CD14-positive monocyte (primary cell): Measurements from ENCODE around the gene REL. TPM values are rescaled to one million over a fixed set of nuclear protein-coding genes. Genes with fewer than 3 reads are reported as not detected.

Experiments
- DNase-seq, 3 donors: peaks; one replicate each; pipeline ENCODE4 v3.0.0-alpha.2; 2011 to 2022
- H2AFZ ChIP-seq: 2 replicates; pipeline ENCODE4 v1.6.0; 2012; ENCODE audit warnings: mild to moderate bottlenecking, low read depth, low read length, inconsistent platforms; ENCODE audit not compliant: insufficient read depth, poor library complexity, severe bottlenecking
- H3K27ac ChIP-seq, 2 donors: 1 replicate in 1 of 2; 2 replicates in 1 of 2; pipeline ENCODE4 v1.5.1; 2012 to 2013; ENCODE audit warnings: low read length in 2 of 2, control low read depth in 1 of 2, inconsistent platforms in 1 of 2, low read depth in 1 of 2, mild to moderate bottlenecking in 1 of 2
- H3K27me3 ChIP-seq, 2 donors: one replicate each; pipeline versions ENCODE4 v1.6.0 to v1.6.1; 2011 to 2013; ENCODE audit warnings: low read length in 2 of 2; ENCODE audit not compliant: control insufficient read depth in 2 of 2, insufficient read depth in 2 of 2
- H3K36me3 ChIP-seq, 2 donors: replicated peaks in 1 of 2; 1 replicate in 1 of 2; 2 replicates in 1 of 2; pipeline versions ENCODE4 v1.5.1 to v1.6.1; 2012 to 2013; ENCODE audit warnings: low read length in 2 of 2, control low read depth in 1 of 2, inconsistent platforms in 1 of 2, mild to moderate bottlenecking in 1 of 2; ENCODE audit not compliant: insufficient read depth in 2 of 2, control insufficient read depth in 1 of 2
- H3K4me1 ChIP-seq, 2 donors: 1 replicate in 1 of 2; 2 replicates in 1 of 2; pipeline versions ENCODE4 v1.5.1 to v1.6.1; 2012 to 2013; ENCODE audit warnings: low read length in 2 of 2, control low read depth in 1 of 2, inconsistent platforms in 1 of 2, mild to moderate bottlenecking in 1 of 2, moderate library complexity in 1 of 2; ENCODE audit not compliant: insufficient read depth in 2 of 2, control insufficient read depth in 1 of 2
- H3K4me2 ChIP-seq: replicated peaks from 2 replicates; pipeline ENCODE3; 2012; ENCODE audit warnings: low read length, moderate library complexity, mild to moderate bottlenecking; ENCODE audit not compliant: poor library complexity, severe bottlenecking; ENCODE audit errors: extremely low read depth
- H3K4me3 ChIP-seq, 3 experiments: fragments of 200-600 bp in 1 of 3; sonication (generic) in 1 of 3; replicated peaks in 1 of 3; 1 replicate in 2 of 3; 2 replicates in 1 of 3; pipeline ENCODE4 v1.5.1; 2011 to 2013; ENCODE audit warnings: low read length in 3 of 3, mild to moderate bottlenecking in 3 of 3, control low read depth in 2 of 3, low read depth in 2 of 3, inconsistent platforms in 1 of 3, moderate library complexity in 1 of 3
- H3K79me2 ChIP-seq: 2 replicates; pipeline ENCODE4 v1.6.0; 2012; ENCODE audit warnings: mild to moderate bottlenecking, control low read depth, inconsistent platforms, low read length, moderate library complexity; ENCODE audit not compliant: insufficient read depth
- H3K9ac ChIP-seq: 2 replicates; pipeline ENCODE4 v1.6.0; 2017; ENCODE audit warnings: low read length, mild to moderate bottlenecking; ENCODE audit not compliant: insufficient read depth, poor library complexity, severe bottlenecking
- H3K9me3 ChIP-seq, 2 donors: replicated peaks in 1 of 2; 1 replicate in 1 of 2; 2 replicates in 1 of 2; pipeline versions ENCODE4 v1.5.1 to v1.6.1; 2012 to 2013; ENCODE audit warnings: low read length in 2 of 2, control low read depth in 1 of 2; ENCODE audit not compliant: control insufficient read depth in 1 of 2, insufficient read depth in 1 of 2
- H4K20me1 ChIP-seq: 2 replicates; pipeline ENCODE4 v1.6.0; 2012; ENCODE audit warnings: mild to moderate bottlenecking, low read length, control low read depth, moderate library complexity; ENCODE audit not compliant: insufficient read depth
- H3K27ac Mint-ChIP-seq, 7 donors: one replicate each; pipeline ENCODE4 v1.8.0; 2020; ENCODE audit warnings: mild to moderate bottlenecking in 7 of 7, mixed read lengths in 7 of 7, moderate library complexity in 6 of 7, inconsistent platforms in 2 of 7
- H3K27me3 Mint-ChIP-seq, 3 donors: one replicate each; pipeline ENCODE4 v1.8.0; 2021 to 2022; ENCODE audit warnings: low read depth in 3 of 3, mild to moderate bottlenecking in 3 of 3, mixed read lengths in 3 of 3, moderate library complexity in 3 of 3, inconsistent platforms in 1 of 3
- H3K36me3 Mint-ChIP-seq, 2 donors: one replicate each; pipeline ENCODE4 v1.8.0; 2020; ENCODE audit warnings: mixed read lengths in 2 of 2, inconsistent platforms in 1 of 2, mild to moderate bottlenecking in 1 of 2
- H3K4me1 Mint-ChIP-seq: one replicate; pipeline ENCODE4 v1.8.0; 2020; ENCODE audit warnings: mild to moderate bottlenecking, mixed read lengths
- H3K4me3 Mint-ChIP-seq, 2 donors: one replicate each; pipeline ENCODE4 v1.8.0; 2020; ENCODE audit warnings: mild to moderate bottlenecking in 2 of 2, mixed read lengths in 2 of 2, moderate library complexity in 1 of 2
- H3K9me3 Mint-ChIP-seq, 7 donors: one replicate each; pipeline ENCODE4 v1.8.0; 2020 to 2022; ENCODE audit warnings: mixed read lengths in 7 of 7, mild to moderate bottlenecking in 6 of 7, moderate library complexity in 6 of 7, inconsistent platforms in 2 of 7
- WGBS: methylation state at CpG from one replicate; pipeline ENCODE4 v1.1.5; 2013; ENCODE audit warnings: missing lambda C conversion rate; ENCODE audit not compliant: insufficient coverage; 5-methylcytosine and 5-hydroxymethylcytosine counted together
- intact Hi-C, 2 donors: fragments of 100-400 bp; cut with micrococcal nuclease; formaldehyde crosslinking; loops; one replicate each; pipeline versions ENCODE4 v1.15.0 to v1.15.1; 2023
- polyA plus RNA-seq, 3 donors: library from polyadenylated mRNA; depleted of rRNA in 1 of 3; unstranded in 2 of 3; stranded (reverse) in 1 of 3; fragments of 300-500 nt in 2 of 3; fragments of >200 nt in 1 of 3; fragmentation: Illumina TruSeq in 2 of 3; gene quantifications; 1 replicate in 2 of 3; 2 replicates in 1 of 3; pipeline ENCODE4 v1.2.3, GENCODE V29; 2012 to 2021
- TF ChIP-seq, protein P1 (sequence below): fragments of 200-600 bp; IDR thresholded peaks from one replicate; pipeline ENCODE4 v1.8.0; 2022; ENCODE audit warnings: antibody characterized with exemption, mild to moderate bottlenecking

REL gene
- polyA plus RNA-seq, 3 donors, result 18.3 to 34.3 (median 20.3) TPM

DNA sequence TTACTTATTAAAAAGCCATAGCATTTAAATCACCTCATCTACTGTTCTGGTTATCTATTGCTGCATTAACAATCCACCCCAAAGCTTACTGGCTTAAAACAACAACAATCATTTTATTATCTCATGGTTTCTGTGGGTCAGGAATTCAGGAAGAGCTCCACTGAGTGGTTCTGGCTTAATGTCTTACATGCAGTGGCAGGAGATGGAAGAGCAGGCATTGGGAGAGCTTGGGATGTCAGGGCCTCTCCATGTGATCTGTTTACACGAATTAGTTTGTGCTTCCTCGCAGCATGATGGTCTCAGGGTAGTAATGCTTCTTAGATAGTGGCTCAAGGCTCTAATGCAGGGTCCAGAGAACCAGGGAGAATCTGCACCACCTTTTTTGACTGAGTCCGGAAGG is 14.4 kb upstream of the REL start:
- TF ChIP-seq, protein P1, sequence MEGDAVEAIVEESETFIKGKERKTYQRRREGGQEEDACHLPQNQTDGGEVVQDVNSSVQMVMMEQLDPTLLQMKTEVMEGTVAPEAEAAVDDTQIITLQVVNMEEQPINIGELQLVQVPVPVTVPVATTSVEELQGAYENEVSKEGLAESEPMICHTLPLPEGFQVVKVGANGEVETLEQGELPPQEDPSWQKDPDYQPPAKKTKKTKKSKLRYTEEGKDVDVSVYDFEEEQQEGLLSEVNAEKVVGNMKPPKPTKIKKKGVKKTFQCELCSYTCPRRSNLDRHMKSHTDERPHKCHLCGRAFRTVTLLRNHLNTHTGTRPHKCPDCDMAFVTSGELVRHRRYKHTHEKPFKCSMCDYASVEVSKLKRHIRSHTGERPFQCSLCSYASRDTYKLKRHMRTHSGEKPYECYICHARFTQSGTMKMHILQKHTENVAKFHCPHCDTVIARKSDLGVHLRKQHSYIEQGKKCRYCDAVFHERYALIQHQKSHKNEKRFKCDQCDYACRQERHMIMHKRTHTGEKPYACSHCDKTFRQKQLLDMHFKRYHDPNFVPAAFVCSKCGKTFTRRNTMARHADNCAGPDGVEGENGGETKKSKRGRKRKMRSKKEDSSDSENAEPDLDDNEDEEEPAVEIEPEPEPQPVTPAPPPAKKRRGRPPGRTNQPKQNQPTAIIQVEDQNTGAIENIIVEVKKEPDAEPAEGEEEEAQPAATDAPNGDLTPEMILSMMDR, result no peak
- Histone ChIP-seq H3K27ac (peak overlapping the region; percentile 84 to 91), H3K4me2 (peak overlapping the region; percentile 53), H3K4me3 (peak overlapping the region in 1 of 3 experiments; percentile 56), H2AFZ (peak overlapping the region; percentile 53), H3K36me3 (no peaks in the 10 kb centered on the region), H3K27me3 (no peaks in the 10 kb centered on the region), H4K20me1 (no peaks in the 10 kb centered on the region), H3K79me2 (no peaks in the 10 kb centered on the region), H3K4me1 (peaks cover 34 to 42% of the 10 kb centered on the region in 2 donors), H3K9me3 (peaks cover 17% of the 10 kb centered on the region in 2 donors), H3K9ac (no peak overlapping the region)
- DNase-seq, result no peak
- peaks cover 0 to 2% (median 0%) of the 10 kb centered on the region in 3 donors for H3K27me3 Mint-ChIP-seq
- H3K36me3 Mint-ChIP-seq, result peaks cover 12 to 28% of the 10 kb centered on the region in 2 donors
- H3K4me3 Mint-ChIP-seq, result no peak overlapping the region
- intact Hi-C loops, result loop anchor here in 1 of 2 donors (5.0 kb wide), 1 partner anchor 70 kb away; no protein-coding TSS in a partner anchor
- WGBS, result 100% methylated on average over 2 of the region's 3 CpGs
- H3K9me3 Mint-ChIP-seq, result peaks cover 9 to 27% (median 19%) of the 10 kb centered on the region in 7 donors
- peak overlapping the region; percentile 85 to 95 (median 90) for H3K27ac Mint-ChIP-seq
- H3K4me1 Mint-ChIP-seq, result peaks cover 36% of the 10 kb centered on the region

GRCh38 chr2:60867848-60868247 is 13.5 kb upstream of the REL start:
- H3K4me3 ChIP-seq, result peak overlapping the region in 1 of 3 experiments; percentile 64
- no peaks in the 10 kb centered on the region for H3K36me3 ChIP-seq
- intact Hi-C loops, result loop anchor here in 1 of 2 donors (5.0 kb wide), 1 partner anchor 71 kb away; no protein-coding TSS in a partner anchor
- peak overlapping the region; percentile 77 for H2AFZ ChIP-seq
- H3K79me2 ChIP-seq, result no peaks in the 10 kb centered on the region
- TF ChIP-seq, protein P1, result no peak
- Mint-ChIP-seq H3K9me3 (peaks cover 9 to 27% (median 19%) of the 10 kb centered on the region in 7 donors), H3K4me1 (peaks cover 27% of the 10 kb centered on the region), H3K36me3 (peaks cover 12 to 28% of the 10 kb centered on the region in 2 donors), H3K4me3 (peak overlapping the region in 1 of 2 donors; percentile 67), H3K27me3 (no peaks in the 10 kb centered on the region), H3K27ac (peak overlapping the region; percentile 90 to 96 (median 95))
- peak overlapping the region; percentile 86 to 91 for H3K27ac ChIP-seq
- H3K9me3 ChIP-seq, result peaks cover 15 to 17% of the 10 kb centered on the region in 2 donors
- H4K20me1 ChIP-seq, result no peaks in the 10 kb centered on the region
- no peak overlapping the region for H3K9ac ChIP-seq
- H3K4me2 ChIP-seq, result peak overlapping the region; percentile 53
- H3K4me1 ChIP-seq, result peaks cover 25 to 33% of the 10 kb centered on the region in 2 donors
- whole genome bisulfite sequencing, result 0% methylated on average over 5 of the region's 5 CpGs
- peak; percentile 93 to 98 (median 97) for DNase-seq
- H3K27me3 ChIP-seq, result no peaks in the 10 kb centered on the region
